Measurements from ENCODE around the gene DGAT2.
A peak's percentile ranks its signal among the peaks of the same experiment; 100 is the strongest.
"Not testable (repeated sequence)": the region's sequence is repeated elsewhere in the genome, so short reads cannot be mapped to it uniquely, and the experiment has no call there.

The DGAT2 gene

GRCh38 chr11:75768112-75768908 is at the start of gene DGAT2:
TSS of gene DGAT2 (plus strand) at chr11:75768778. CDS start at chr11:75768992, 214 bp downstream.
- DNase-seq, result peak; percentile 53

- no peak for DNase-seq
Measured at GRCh38 chr11:75719340-75720239, 49.0 kb upstream of the DGAT2 start.

- no peak for DNase-seq
Measured at GRCh38 chr11:75720639-75721038, 47.9 kb upstream of the DGAT2 start.

- DNase-seq, result no peak
Measured at GRCh38 chr11:75721852-75722668, 46.5 kb upstream of the DGAT2 start.

GRCh38 chr11:75722669-75723042 is 45.9 kb upstream of the DGAT2 start:
- DNase-seq, result no peak

- no peak for DNase-seq
Measured at GRCh38 chr11:75725547-75726320, 42.8 kb upstream of the DGAT2 start.

GRCh38 chr11:75728992-75729391 is 39.6 kb upstream of the DGAT2 start:
- no peak for DNase-seq

- no peak for DNase-seq
Measured at GRCh38 chr11:75731095-75731494, 37.5 kb upstream of the DGAT2 start.

- no peak for DNase-seq
Measured at GRCh38 chr11:75733071-75733430, 35.5 kb upstream of the DGAT2 start.

- DNase-seq, result no peak
Measured at GRCh38 chr11:75733431-75734107, 35.0 kb upstream of the DGAT2 start.

- no peak for DNase-seq
Measured at GRCh38 chr11:75734491-75735180, 33.9 kb upstream of the DGAT2 start.

- DNase-seq, result no peak
Measured at GRCh38 chr11:75735181-75735845, 33.3 kb upstream of the DGAT2 start.

- DNase-seq, result no peak
Measured at GRCh38 chr11:75737314-75737713, 31.3 kb upstream of the DGAT2 start.

GRCh38 chr11:75740681-75741080 is 27.9 kb upstream of the DGAT2 start:
- DNase-seq, result no peak

GRCh38 chr11:75743159-75743558 is 25.4 kb upstream of the DGAT2 start:
- DNase-seq, result not testable (repeated sequence)

GRCh38 chr11:75743711-75744563 is 24.6 kb upstream of the DGAT2 start:
- no peak for DNase-seq

- no peak for DNase-seq
Measured at GRCh38 chr11:75745807-75746206, 22.8 kb upstream of the DGAT2 start.

GRCh38 chr11:75748729-75749273 is 19.8 kb upstream of the DGAT2 start:
- not testable (repeated sequence) for DNase-seq

- DNase-seq, result not testable (repeated sequence)
Measured at GRCh38 chr11:75754933-75755332, 13.6 kb upstream of the DGAT2 start.

Data from activated T-cell treated with anti-CD3 and anti-CD28 coated beads for 4 hours (primary cell).